AG04449 (cell line): Measurements from ENCODE around the gene ZNF700.
A peak's percentile ranks its signal among the peaks of the same experiment; 100 is the strongest.
"Not testable (repeated sequence)": the region's sequence is repeated elsewhere in the genome, so short reads cannot be mapped to it uniquely, and the experiment has no call there.

Source experiments
- CTCF ChIA-PET: fragments of 350-600 bp; formaldehyde crosslinking; extraction: SDS; loops from one replicate; lab custom pipeline; 2021; ENCODE audit warnings: antibody characterized with exemption; lab: Yijun Ruan, JAX
- POLR2A ChIA-PET: fragments of 400-600, 350-600 bp; formaldehyde crosslinking; extraction: SDS; loops from one replicate; lab custom pipeline; 2020; ENCODE audit warnings: antibody characterized with exemption, inconsistent platforms; lab: Yijun Ruan, JAX
- DNase-seq: peaks from one replicate; pipeline ENCODE4 v3.0.0-alpha.2; 2010; ENCODE audit warnings: low read depth, low spot score
- H3K4me3 ChIP-seq: 2 replicates; pipeline ENCODE4 v1.5.1; 2011; ENCODE audit warnings: low read depth, mild to moderate bottlenecking, control low read depth, low read length
- TF ChIP-seq, protein P1 (sequence below): IDR thresholded peaks from one replicate; pipeline ENCODE4 v1.5.1; 2011; ENCODE audit warnings: mild to moderate bottlenecking, moderate library complexity, low read length, control low read depth, inconsistent platforms; ENCODE audit not compliant: insufficient read depth; ENCODE audit errors: missing control alignments

ZNF700 gene

DNA sequence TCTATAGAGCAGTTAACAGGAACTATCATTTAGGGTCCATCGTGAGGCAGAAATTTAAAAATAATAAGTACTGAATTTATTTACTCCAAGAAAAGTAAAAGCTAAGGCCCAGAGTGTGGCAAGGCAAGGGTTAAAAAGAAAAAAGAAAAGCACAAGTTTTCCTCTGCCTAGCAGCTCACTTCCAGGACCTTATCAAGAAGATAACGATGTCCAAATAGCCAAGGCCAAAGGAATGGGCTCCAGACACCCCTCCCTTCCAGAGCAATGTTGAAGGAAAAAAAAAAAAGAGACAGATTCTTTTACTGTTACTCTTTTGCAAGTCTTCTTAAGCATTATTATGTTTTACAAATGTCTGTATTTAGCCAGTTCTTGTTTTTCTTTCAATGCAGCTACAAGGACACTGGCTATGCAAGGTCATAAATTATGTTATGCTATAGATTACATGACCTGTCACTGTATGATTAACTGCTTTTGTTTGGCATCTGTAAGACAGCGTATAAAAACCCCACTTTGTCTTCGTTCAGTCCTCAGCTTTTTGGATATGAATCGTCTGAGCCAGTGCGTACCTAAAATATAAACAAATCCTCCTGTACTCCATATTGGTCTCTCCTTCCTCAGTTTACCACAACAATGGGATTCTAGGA, 2.9 kb upstream of the ZNF700 start:
- TF ChIP-seq, protein P1, sequence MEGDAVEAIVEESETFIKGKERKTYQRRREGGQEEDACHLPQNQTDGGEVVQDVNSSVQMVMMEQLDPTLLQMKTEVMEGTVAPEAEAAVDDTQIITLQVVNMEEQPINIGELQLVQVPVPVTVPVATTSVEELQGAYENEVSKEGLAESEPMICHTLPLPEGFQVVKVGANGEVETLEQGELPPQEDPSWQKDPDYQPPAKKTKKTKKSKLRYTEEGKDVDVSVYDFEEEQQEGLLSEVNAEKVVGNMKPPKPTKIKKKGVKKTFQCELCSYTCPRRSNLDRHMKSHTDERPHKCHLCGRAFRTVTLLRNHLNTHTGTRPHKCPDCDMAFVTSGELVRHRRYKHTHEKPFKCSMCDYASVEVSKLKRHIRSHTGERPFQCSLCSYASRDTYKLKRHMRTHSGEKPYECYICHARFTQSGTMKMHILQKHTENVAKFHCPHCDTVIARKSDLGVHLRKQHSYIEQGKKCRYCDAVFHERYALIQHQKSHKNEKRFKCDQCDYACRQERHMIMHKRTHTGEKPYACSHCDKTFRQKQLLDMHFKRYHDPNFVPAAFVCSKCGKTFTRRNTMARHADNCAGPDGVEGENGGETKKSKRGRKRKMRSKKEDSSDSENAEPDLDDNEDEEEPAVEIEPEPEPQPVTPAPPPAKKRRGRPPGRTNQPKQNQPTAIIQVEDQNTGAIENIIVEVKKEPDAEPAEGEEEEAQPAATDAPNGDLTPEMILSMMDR: no peak
- CTCF ChIA-PET: interaction anchor here (0.9 to 5.8 kb wide), 13 partner anchors 8 to 219 kb away, joined by 3 to 100 read pairs (median 7); partner anchors contain the start of genes ZNF20, ZNF433 and ZNF763
- POLR2A ChIA-PET: interaction anchor here (0.6 kb wide), 1 partner anchor 26 kb away, joined by 3 read pairs; no protein-coding TSS in a partner anchor
- no peak for DNase-seq
- no peak overlapping the region for H3K4me3 ChIP-seq

DNA sequence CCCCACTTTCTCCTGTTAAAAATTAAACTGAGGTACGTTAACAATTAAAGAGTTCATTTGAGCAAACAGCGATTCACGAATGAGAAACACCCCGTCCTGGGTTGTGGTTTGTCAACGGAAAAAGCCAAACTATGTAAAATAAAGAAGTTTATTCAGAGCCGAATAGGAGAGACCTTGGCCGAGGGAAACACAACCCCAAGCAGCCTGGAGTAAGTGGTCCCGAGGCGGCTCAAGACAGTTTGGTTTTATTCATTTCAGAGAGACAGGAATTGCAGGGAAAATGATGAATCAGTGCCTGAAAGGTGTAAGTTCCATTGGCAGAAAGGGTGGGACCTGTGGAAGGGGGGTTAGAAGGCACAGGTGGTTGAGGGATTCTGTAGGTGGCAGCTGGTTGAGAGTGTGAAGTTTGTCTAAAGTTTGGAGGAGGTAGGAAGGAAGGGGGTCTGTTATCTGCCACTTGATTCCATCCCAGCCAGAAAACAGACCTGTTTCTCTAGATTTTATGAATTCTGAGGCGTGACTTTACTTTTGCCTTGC, 812 bp downstream of the ZNF700 start:
- DNase-seq, POLR2A ChIA-PET: not testable (repeated sequence)
- CTCF ChIA-PET: interaction anchor here (4.8 to 5.8 kb wide), 2 partner anchors 37 to 64 kb away, joined by 30 to 100 read pairs; partner anchors contain the start of gene ZNF763
- peak overlapping the region; percentile 95 for H3K4me3 ChIP-seq

DNA sequence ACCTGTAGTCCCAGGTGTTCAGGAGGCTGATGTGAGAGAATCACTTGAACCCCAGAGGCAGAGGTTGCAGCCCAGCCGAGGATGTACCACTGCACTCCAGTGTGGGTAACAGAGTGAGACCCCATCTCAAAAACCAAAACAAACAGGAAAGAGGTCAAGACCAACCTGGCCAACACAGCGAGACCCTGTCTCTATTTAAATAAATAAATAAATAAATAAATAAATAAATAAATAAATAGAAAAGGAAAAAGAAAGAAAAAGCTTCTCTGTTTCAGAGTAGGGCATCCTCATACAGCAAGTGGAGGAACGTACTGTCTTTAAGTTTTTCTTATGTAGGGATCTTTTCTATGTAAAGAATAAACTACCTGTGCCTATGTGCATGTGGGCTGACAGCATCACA, 2.3 kb downstream of the ZNF700 start:
- no peak overlapping the region for H3K4me3 ChIP-seq
- CTCF ChIA-PET: interaction anchor here (1.5 kb wide), 1 partner anchor 36 kb away, joined by 3 read pairs; no protein-coding TSS in a partner anchor
- DNase-seq: no peak
- POLR2A ChIA-PET: no interaction called here
- TF ChIP-seq, protein P1: no peak

DNA sequence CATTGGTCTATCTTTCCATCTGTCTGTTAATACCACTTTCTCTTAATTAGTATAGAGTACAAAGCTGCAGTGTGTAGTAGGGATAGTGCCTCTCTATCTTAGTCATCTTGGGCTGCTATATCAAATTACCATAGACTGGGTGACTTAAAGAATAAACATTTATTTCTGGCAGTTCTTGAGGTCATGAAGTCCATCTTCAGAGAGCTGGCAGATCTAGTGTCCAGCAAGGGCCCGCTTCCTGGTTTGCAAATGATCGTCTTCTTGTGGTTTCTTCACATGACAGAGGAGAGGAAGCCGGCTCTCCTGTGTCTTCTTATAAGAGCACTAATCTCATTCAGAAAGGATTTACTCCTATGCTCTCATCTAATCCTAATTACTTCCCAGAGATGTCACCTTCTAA, 6.1 kb downstream of the ZNF700 start:
- CTCF ChIA-PET: no interaction called here
- POLR2A ChIA-PET: interaction anchor here (0.7 kb wide), 1 partner anchor 30 kb away, joined by 3 read pairs; no protein-coding TSS in a partner anchor
- no peak for DNase-seq
- no peak overlapping the region for H3K4me3 ChIP-seq
- TF ChIP-seq, protein P1: no peak

DNA sequence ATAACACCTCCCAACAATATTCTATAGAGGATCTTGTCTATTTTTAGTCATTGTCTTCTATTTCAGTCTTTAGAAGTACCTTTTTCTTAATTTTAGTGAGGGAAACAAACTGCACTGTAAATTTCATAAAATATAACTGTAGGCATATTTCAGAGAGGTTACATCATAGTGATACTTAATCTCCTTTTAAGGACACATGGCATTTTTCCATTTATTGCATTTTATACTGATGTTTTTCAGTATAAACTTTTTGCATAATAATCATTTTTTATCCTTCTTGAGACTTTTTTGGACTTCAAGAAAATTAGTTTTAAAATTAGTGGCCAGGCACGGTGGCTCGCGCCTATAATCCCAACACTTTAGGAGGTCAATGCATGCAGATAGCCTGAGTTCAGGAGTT, 6.6 kb downstream of the ZNF700 start:
- H3K4me3 ChIP-seq: no peak overlapping the region
- DNase-seq: no peak
- ChIA-PET POLR2A (no interaction called here), CTCF (interaction anchor here (1.0 kb wide), 1 partner anchor 8 kb away, joined by 3 read pairs; no protein-coding TSS in a partner anchor)
- TF ChIP-seq, protein P1: no peak

DNA sequence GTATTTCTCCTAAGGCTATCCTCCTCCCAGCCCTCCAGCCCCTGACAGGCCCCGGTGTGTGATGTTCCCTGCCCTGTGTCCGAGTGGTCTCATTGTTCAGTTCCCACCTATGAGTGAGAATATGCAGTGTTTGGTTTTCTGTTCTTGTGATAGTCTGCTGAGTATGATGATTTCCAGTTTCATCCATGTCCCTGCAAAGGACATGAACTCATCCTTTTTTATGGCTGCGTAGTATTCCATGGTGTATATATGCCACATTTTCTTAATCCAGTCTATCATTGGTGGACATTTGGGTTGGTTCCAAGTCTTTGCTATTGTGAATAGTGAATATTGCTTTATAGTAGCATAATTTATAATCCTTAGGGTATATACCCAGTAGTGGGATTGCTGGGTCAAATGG, 10.9 kb downstream of the ZNF700 start:
- POLR2A ChIA-PET, H3K4me3 ChIP-seq, DNase-seq, CTCF ChIA-PET: not testable (repeated sequence)

DNA sequence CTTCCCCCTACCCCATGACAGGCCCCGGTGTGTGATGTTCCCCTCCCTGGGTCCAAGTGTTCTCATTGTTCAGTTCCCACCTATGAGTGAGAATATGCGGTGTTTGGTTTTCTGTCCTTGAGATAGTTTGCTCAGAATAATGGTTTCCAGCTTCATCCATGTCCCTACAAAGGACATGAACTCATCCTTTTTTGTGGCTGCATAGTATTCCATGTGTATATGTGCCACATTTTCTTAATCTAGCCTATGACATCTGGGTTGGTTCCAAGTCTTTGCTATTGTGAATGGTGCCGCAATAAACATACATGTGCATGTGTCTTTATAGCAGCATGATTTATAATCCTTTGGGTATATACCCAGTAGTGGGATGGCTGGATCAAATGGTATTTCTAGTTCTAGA, 13.5 kb downstream of the ZNF700 start:
- POLR2A ChIA-PET, H3K4me3 ChIP-seq, DNase-seq: not testable (repeated sequence)
- CTCF ChIA-PET: interaction anchor here (1.5 kb wide), 1 partner anchor 14 kb away, joined by 3 read pairs; no protein-coding TSS in a partner anchor

DNA sequence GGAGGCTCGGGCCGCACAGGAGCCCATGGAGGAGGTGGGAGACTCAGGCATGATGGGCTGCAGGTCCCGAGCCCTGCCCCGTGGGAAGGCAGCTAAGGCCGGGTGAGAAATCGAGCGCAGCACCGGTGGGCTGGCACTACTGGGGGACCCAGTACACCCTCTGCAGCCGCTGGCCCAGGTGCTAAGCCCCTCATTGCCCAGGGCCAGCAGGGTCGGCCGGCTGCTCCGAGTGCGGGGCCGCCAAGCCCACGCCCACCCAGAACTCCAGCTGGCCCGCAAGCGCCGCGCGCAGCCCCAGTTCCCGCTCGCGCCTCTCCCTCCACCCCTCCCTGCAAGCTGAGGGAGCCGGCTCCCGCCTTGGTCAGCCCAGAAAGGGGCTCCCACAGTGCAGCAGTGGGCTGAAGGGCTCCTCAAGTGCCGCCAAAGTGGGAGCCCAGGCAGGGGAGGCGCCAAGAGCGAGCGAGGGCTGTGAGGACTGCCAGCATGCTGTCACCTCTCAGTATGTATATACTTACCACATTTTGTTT, 16.5 kb downstream of the ZNF700 start:
- H3K4me3 ChIP-seq, DNase-seq, POLR2A ChIA-PET, CTCF ChIA-PET: not testable (repeated sequence)
